GM21576 (cell line): ENCODE measurements around the gene AATK.

Source experiments
- ATAC-seq: cut with Tn5 transposase; IDR thresholded peaks from one replicate; pipeline ENCODE4 v1.9.1; 2021; ENCODE audit warnings: mild to moderate bottlenecking, moderate library complexity; ENCODE audit not compliant: unreplicated experiment

AATK gene

GRCh38 chr17:81097134-81097942 lies 68.7 kb downstream of the AATK start:
- ATAC-seq, result no peak

GRCh38 chr17:81096741-81097133 lies 69.3 kb downstream of the AATK start:
- no peak for ATAC-seq

GRCh38 chr17:81095383-81095762 lies 70.6 kb downstream of the AATK start:
- no peak for ATAC-seq

- no peak for ATAC-seq
Measured at GRCh38 chr17:81094509-81095382, 71.3 kb downstream of the AATK start.

GRCh38 chr17:81093619-81094508 lies 72.2 kb downstream of the AATK start:
- ATAC-seq, result no peak

GRCh38 chr17:81092518-81093095 lies 73.4 kb downstream of the AATK start:
- no peak for ATAC-seq

- ATAC-seq, result no peak
Measured at GRCh38 chr17:81091774-81092517, 74.1 kb downstream of the AATK start.

- ATAC-seq, result no peak
Measured at GRCh38 chr17:81091154-81091553, 74.9 kb downstream of the AATK start.

GRCh38 chr17:81090361-81091136 lies 75.5 kb downstream of the AATK start:
- ATAC-seq, result no peak

- no peak for ATAC-seq
Measured at GRCh38 chr17:81086789-81087551, 79.1 kb downstream of the AATK start.

- no peak for ATAC-seq
Measured at GRCh38 chr17:81085420-81085911, 80.6 kb downstream of the AATK start.

GRCh38 chr17:81084680-81085419 lies 81.2 kb downstream of the AATK start:
- no peak for ATAC-seq

- no peak for ATAC-seq
Measured at GRCh38 chr17:81083125-81083765, 82.8 kb downstream of the AATK start.

- no peak for ATAC-seq
Measured at GRCh38 chr17:81082177-81083073, 83.6 kb downstream of the AATK start.

GRCh38 chr17:81081222-81082176 lies 84.5 kb downstream of the AATK start:
- no peak for ATAC-seq
